NCI-H2107 treated with DMSO at 0.1 percent for 48 hours (cell line): Measurements from ENCODE around the gene PTPN1.
"Not testable (repeated sequence)": the region's sequence is repeated elsewhere in the genome, so short reads cannot be mapped to it uniquely, and the experiment has no call there.

ENCODE experiments used
- DNase-seq: peaks from one replicate; lab custom pipeline; 2025; ENCODE audit not compliant: unreplicated experiment; lab: John Stamatoyannopoulos, UW

PTPN1 gene

GRCh38 chr20:50552979-50553378 lies 42.8 kb downstream of the PTPN1 start:
- DNase-seq: no peak

DNA sequence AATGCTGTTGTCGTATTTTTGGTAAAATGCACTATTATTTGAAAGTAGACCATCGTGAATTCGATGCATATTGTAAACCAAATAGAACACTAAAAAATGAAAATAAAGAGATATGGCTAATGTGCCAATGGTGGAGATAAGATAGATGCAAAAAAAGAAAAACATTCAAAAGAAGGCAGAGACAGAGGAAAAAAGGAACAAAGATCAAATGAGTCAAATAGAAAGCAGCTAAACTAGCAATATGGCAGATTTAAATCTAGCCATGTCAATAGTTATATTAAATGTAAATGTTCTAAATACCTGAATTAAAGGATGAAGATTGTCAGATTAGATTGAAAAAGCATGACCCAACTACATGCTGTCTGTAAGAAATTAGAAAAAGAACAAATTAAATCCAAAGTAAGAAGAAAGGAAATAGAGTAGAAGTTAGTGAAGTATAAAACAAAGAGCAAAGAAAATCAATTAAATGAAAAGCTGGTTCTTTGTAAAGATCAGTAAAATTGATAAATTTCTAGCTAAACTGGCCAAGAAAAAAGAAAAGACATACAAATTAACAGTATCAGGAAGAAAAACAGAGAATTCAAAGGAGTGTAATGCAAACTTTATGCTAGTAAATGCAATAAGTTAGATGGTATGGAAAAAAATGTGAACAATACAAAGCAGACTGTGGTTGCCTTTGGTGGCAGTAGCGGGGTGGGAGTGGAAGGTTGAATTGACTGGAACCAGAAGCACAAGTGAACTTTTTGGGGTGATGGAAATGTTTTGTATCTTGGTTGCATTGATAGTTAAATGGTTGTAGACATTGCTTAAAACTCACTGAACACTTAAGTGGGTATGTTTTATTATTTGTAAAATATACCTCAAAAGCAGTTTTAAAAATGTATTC lies 44.8 kb downstream of the PTPN1 start:
- DNase-seq: no peak

- DNase-seq: no peak
Measured at GRCh38 chr20:50555662-50556061, 45.5 kb downstream of the PTPN1 start.

DNA sequence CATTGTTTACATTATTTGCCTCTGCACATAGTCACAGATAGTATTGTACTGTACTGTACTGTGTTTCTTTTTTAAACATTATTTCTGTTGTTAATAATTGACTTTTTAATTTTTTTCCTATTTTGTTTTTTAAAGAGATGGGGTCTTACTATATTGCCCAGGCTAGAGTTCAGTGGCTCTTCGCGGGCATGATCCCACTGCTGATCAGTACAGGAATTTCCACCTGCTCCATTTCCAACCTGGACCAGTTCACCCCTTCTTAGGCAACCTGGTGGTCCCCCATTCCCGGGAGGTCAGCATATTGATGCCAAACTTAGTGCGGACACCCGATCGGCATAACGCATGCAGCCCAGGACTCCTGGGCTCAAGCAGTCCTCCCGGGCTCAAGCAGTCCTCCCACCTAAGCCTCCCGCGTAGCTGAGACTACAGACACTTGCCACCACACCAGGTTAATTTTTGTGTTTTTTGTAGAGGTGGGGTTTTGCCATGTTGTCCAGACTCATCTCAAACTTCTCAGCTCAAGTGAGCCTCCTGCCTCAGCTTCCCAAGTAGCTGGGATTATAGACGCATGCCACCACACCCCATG lies 47.5 kb downstream of the PTPN1 start:
- DNase-seq: no peak

DNA sequence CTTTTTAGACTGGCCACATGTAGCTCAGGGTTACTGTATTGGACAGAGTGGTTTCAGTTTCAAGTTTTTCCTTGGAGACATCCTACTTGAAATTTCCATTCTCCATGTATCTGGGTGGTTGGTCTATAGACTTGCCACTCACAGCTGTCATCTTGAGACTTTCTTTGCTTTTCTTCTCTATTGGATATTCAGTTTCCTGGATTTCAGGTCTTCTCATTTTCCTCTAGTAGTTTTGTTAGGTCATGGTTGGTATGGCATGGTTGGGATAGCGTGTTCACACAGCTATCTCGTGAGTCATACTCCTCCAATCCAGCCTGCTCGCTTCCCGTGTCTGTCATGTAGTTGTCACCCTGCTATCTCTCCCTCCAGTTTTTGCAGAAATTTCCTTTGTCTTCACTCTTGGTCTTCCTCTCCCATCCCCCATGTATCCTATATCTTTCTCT lies 48.3 kb downstream of the PTPN1 start:
- DNase-seq: no peak

- no peak for DNase-seq
Measured at GRCh38 chr20:50559149-50559548, 49.0 kb downstream of the PTPN1 start.

GRCh38 chr20:50559856-50560638 lies 49.9 kb downstream of the PTPN1 start:
- no peak for DNase-seq

GRCh38 chr20:50560867-50561266 lies 50.7 kb downstream of the PTPN1 start:
- DNase-seq: no peak

GRCh38 chr20:50561379-50562078 lies 51.3 kb downstream of the PTPN1 start:
- no peak for DNase-seq

GRCh38 chr20:50562262-50562701 lies 52.1 kb downstream of the PTPN1 start:
- no peak for DNase-seq

GRCh38 chr20:50563133-50563944 lies 53.2 kb downstream of the PTPN1 start:
- DNase-seq: peak; percentile 87

DNA sequence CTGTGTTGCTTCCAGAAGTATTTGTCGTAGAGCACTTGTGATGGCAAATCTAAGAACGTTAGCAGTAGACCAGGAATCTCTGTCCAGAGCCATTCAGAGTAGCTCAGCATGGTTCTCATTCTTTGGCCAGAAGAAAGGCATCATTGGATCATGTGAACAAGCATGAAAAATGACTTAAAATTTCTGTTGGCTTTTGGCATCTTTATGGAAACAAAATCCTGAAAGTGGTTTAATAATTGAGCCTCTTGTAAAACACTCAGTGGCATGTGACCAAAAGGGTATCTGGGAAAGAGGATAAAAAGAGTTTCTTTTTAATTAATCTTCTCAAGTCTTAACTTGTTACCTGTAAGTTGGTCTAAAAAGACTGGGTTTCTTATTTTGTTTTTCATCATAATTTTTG lies 55.2 kb downstream of the PTPN1 start:
- DNase-seq: no peak

- DNase-seq: no peak
Measured at GRCh38 chr20:50565871-50566270, 55.7 kb downstream of the PTPN1 start.

DNA sequence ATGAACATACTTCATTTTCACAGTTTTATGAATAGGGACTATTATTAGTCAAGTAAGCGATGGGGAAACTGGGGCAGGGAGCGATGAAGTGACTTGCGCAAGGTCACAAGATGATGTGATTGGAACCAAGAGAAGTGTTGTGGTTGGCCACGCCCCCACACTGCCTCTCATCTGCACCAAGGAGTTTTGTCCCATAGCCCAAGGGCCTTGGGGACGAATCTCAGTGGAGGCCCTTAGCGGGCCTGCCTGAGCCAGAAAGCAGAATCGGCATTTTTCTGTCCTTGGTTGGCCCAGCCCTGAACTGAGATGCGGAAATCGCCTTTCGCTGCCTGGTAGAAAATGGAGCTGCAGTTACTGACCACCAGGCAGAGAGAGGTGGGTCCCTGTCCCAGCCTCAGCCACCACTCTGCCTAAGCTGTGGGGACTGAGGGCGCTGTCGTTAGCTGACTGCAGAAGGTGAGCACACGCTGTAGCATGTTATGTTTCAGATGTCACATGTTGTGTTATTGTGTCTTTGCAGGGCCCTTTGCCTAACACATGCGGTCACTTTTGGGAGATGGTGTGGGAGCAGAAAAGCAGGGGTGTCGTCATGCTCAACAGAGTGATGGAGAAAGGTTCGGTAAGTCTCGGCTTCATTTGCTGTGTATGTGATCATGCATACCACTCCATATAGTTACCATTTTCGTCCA lies 57.8 kb downstream of the PTPN1 start:
- no peak for DNase-seq

GRCh38 chr20:50568549-50568942 lies 58.4 kb downstream of the PTPN1 start:
- DNase-seq: no peak

- DNase-seq: not testable (repeated sequence)
Measured at GRCh38 chr20:50569487-50569863, 59.3 kb downstream of the PTPN1 start.

DNA sequence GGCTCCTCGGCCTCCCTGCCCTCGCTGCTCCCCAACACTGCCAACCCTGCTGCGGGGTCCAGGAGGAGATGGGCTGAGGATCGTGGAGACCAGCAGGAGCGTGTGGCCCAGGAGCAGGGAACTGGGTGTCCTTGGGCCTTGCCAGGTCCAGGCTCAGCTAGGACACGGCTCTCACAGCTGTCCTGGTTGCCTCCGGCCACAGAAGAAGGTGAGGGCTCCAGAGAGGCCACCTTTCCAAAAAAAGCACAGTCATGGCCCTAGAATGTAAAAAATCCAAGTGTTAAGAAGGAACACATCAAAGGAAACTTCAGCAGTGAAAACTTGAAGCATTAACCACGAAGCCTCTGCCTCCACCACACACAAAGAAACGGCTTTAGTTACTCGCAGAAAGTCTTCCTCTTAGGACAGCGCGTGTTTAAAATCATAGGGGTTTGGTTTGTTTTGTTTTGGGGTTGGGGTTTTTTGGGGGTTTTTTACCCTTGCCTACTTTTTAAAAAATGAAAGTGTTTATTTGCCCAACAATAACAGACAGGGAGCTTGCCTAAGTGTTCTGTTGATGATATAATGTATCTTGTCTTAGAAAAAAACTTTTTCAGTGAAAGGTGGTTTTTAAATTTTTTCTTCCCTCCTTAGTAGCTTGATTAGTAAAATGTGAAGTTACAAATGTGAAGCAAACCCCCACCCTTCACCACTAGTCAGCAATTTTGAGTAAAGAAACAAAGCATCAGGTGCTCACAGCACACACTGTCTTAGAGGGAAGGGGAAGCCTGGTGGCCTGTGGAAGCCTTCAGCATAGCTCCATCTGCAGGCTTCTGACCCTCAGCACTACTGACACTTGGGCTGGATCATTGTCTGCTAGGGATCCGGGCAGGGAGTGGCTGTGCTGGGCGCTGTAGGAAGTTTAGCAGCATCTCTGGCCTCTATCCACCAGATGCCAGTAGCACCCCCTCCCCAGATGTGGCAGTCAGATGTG lies 60.0 kb downstream of the PTPN1 start:
- DNase-seq: no peak

DNA sequence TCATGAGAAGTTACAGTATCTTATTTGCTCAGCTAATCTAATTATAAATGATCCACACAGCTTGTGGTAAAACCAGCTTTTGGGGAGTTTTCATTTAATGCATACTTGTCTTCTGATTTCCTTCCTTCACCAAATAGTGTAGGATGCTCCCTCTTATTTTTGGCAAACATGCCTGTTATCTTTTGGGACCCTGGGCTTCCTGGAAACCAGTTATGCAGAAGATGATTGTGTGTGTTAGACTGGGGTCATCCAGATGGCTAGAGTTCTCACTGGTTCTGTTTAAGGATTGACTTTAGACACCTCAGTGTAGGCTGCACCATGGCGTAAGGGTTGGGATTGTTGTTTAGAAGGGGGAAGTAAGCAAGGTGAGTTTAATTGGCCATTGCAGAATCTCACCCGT lies 61.3 kb downstream of the PTPN1 start:
- no peak for DNase-seq
